GM10266 (cell line): Measurements from ENCODE around the gene CCDC102A.
"Not testable (repeated sequence)": the region's sequence is repeated elsewhere in the genome, so short reads cannot be mapped to it uniquely, and the experiment has no call there.

Experiments used
- DNase-seq: peaks from one replicate; pipeline ENCODE4 v3.0.0; 2012; ENCODE audit errors: extremely low spot score
- TF ChIP-seq, protein P1 (sequence below): IDR thresholded peaks from 2 replicates; pipeline ENCODE4 v1.5.1; 2012; ENCODE audit warnings: mild to moderate bottlenecking, low read depth; ENCODE audit not compliant: control insufficient read depth, insufficient read depth; ENCODE audit errors: missing control alignments

Gene CCDC102A

DNA sequence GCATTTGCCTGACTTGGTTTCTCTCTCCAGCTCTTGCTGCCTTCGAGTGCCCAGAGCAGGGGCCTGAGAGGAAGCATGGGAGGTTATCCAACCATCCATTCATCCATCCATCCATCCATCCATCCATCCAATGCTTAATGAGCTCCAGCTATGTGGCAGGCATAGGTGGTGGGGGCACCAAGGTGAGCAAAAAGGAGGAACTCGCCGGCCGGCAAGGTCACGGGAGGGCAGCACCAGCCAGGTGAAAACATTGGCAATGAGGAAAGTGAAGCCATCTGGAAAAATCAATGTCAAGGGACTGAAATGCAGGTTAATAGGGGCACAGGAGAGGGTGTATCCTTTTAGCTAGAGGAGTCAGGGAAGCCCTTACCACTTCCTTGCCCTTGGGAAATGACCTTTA is 31.9 kb downstream of the CCDC102A start:
- TF ChIP-seq, protein P1, sequence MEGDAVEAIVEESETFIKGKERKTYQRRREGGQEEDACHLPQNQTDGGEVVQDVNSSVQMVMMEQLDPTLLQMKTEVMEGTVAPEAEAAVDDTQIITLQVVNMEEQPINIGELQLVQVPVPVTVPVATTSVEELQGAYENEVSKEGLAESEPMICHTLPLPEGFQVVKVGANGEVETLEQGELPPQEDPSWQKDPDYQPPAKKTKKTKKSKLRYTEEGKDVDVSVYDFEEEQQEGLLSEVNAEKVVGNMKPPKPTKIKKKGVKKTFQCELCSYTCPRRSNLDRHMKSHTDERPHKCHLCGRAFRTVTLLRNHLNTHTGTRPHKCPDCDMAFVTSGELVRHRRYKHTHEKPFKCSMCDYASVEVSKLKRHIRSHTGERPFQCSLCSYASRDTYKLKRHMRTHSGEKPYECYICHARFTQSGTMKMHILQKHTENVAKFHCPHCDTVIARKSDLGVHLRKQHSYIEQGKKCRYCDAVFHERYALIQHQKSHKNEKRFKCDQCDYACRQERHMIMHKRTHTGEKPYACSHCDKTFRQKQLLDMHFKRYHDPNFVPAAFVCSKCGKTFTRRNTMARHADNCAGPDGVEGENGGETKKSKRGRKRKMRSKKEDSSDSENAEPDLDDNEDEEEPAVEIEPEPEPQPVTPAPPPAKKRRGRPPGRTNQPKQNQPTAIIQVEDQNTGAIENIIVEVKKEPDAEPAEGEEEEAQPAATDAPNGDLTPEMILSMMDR, result no peak
- no peak for DNase-seq

DNA sequence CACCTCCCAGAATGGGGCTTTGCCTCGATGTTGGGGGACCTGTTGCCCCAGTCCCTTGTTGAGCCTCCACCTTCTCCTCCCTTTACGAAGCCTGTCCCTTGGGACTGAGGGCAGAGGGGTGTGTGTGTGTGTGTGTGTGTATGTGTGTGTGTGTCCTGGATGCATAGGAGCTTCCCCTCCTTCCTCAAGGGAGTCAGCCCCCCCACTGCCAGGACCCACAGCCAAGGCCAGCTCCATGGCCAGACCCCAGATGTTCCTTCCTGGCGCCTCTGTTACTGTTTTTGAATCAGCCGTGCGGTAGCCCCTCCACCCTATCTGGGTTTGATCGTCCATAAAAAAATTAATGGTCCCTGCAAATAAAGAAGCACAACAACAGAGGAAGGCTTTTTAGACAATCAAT is 32.4 kb downstream of the CCDC102A start:
- TF ChIP-seq, protein P1, result no peak
- DNase-seq, result no peak

DNA sequence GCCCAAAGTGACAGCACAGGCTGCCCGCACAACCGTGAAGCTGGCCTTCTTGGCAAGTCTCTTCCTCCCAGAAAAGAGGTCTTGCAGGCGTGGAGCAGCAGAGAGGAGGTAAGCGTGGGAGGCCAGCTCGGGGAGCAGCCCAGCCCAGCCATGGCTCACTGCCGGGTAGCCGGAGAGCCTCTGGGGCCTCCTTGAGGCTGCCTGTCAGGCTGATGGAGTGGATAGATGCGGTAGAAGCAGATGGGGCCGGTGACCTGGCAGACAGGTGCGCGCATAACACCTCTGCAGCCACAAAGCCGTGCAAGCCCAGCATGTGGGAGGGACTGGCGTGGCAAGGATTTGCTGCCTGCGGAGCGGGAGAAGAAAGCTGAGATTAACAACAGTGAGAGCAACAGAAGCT is 33.0 kb downstream of the CCDC102A start:
- no peak for DNase-seq
- TF ChIP-seq, protein P1, result no peak

DNA sequence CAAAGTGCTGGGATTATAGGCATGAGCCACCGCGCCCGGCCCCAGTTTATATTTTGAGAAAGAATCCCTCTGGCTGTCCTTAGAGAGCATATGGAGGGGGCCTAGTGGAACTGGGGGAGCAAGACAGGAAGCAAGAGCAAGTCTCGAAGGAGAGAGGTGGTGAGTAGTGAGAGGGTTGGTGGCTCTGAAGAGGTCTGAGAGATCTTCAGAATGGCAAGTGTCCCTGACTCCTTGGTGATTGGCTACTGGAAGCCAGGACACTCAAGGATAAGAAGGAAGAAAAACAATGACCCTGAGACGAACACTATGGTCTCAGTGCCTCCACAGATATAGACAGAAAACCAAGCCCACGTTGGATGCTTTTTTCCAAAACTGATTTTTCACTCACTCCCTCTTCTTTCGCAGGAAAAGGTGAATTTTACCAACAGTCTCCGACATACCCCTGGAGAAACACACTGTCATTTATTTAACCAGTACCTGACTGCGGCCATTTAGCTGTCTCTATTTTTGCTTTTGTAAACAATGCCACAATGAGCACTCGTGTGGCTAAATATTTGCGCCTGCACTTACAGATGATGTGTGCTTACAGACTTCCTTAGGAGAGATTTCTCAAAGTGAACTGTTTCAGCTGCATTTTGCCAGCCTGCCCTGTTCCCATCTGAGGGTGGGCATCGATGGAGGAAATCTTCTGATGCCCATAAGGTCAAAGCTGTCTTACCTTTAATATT is 34.2 kb downstream of the CCDC102A start:
- TF ChIP-seq, protein P1, result no peak
- DNase-seq, result no peak

DNA sequence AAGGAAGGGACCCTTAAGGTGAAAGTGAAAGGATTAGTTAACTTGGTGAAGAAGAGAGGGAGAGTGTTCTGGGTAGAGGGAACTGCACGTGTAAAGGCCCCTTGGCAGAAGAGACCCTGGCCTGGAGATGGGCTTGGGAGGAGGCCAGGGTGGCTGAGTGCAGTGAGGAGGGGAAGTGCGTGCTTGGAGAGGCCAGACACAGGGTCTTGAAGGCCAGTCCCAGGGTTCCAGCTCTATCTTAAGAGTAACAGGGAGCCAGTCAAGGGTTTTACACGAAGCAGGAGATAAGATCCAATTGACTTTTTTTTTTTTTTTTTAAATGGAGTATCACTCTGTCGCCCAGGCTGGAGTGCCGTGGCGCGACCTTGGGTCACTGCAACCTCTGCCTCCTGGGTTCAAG is 34.9 kb downstream of the CCDC102A start:
- TF ChIP-seq, protein P1, result no peak
- no peak for DNase-seq

DNA sequence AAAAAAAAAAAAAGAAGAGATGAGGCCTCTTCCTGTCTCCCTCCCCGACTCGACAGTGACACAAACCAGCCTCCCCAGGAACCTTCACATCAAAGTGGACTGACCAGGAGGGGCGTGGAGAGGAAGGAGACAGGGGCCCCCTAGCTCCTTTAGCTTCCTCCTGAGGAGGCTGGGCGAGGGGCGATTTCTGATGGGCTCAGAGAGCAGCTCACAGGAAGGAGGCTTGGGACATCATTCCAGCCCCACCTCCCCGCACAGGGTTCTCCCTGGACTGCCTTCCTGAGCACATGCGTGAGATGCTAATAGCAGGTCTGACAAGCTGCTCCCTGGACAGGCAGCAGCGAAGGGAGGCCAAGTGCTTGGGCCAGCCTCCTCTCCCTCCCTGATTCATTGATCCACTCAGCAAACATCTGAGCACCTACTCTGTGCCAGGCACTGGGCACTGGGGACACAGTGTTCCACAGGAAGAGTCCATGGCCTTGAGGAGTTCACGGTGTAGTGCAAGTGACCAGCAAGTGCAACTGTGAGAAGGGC is 35.7 kb downstream of the CCDC102A start:
- DNase-seq, result no peak
- TF ChIP-seq, protein P1, result no peak

DNA sequence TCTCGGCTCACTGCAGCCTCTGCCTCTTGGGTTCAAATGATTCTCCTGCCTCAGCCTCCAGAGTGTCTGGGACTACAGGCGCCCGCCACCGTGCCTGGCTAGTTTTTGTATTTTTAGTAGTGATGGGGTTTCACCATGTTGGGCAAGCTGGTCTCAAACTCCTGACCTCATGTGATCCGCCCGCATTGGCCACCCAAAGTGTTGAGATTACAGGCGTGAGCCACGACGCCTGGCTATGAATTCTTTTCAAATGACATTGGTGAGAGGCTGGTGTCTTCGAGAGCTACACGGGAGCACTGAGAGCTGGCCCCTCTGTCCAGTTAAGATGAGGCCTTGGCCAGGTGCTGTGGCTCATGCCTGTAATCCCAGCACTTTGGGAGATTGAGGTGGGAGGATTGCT is 36.4 kb downstream of the CCDC102A start:
- not testable (repeated sequence) for DNase-seq
